Stimulated activated CD4-positive, alpha-beta T cell treated with anti-CD3 and anti-CD28 coated beads, TNF-alpha, amount 100 ng/mL, for 4 hours (primary cell): ENCODE results near the gene PHF23.

Experiments
- DNase-seq, 3 experiments: peaks; one replicate each; pipeline ENCODE4 v3.0.0-alpha.2; 2020; ENCODE audit warnings: low read depth in 3 of 3

Gene PHF23

GRCh38 chr17:7203391-7203790, 35.9 kb downstream of the PHF23 start:
- no peak for DNase-seq

- no peak for DNase-seq
These were observed 42.4 kb downstream of the PHF23 start for GRCh38 chr17:7196651-7197401.

- no peak for DNase-seq
These were observed 43.3 kb downstream of the PHF23 start for GRCh38 chr17:7195971-7196370.

- no peak for DNase-seq
These were observed 46.9 kb downstream of the PHF23 start for GRCh38 chr17:7192271-7192937.

- DNase-seq: no peak
These were observed 47.5 kb downstream of the PHF23 start for GRCh38 chr17:7191571-7192270.

- DNase-seq: no peak
These were observed 48.2 kb downstream of the PHF23 start for GRCh38 chr17:7191069-7191468.

- DNase-seq: no peak
These were observed 48.9 kb downstream of the PHF23 start for GRCh38 chr17:7190276-7190917.

- no peak for DNase-seq
These were observed 53.0 kb downstream of the PHF23 start for GRCh38 chr17:7186241-7186640.
